Smooth muscle cell (in vitro differentiated cells): ENCODE data around the gene SDCBP2. TPM values are rescaled to one million over a fixed set of nuclear protein-coding genes. Genes with fewer than 3 reads are reported as not detected.

Experiments
- DNase-seq: peaks from one replicate; lab custom pipeline; 2025; ENCODE audit not compliant: unreplicated experiment; lab: John Stamatoyannopoulos, UW
- H2AFZ ChIP-seq: fragments of 200-600 bp; sonication (generic); 2 replicates; pipeline ENCODE4 v1.6.0; 2016; ENCODE audit warnings: antibody characterized with exemption, low read depth, mild to moderate bottlenecking
- H3F3A ChIP-seq: fragments of 200-600 bp; sonication (generic); 2 replicates; pipeline ENCODE4 v1.6.0; 2017; ENCODE audit warnings: antibody characterized with exemption, low read depth
- H3K27ac ChIP-seq: fragments of 200-600 bp; sonication (generic); 2 replicates; pipeline ENCODE4 v1.5.1; 2016; ENCODE audit warnings: low read depth, mild to moderate bottlenecking
- H3K27me3 ChIP-seq: fragments of 200-600 bp; sonication (generic); 2 replicates; pipeline ENCODE4 v1.6.1; 2016; ENCODE audit warnings: low read depth, mild to moderate bottlenecking
- H3K36me3 ChIP-seq: fragments of 200-600 bp; sonication (generic); 2 replicates; pipeline ENCODE4 v1.5.1; 2016; ENCODE audit warnings: low read depth
- H3K4me1 ChIP-seq: fragments of 200-600 bp; sonication (generic); 2 replicates; pipeline ENCODE4 v1.5.1; 2016; ENCODE audit warnings: low read depth
- H3K4me2 ChIP-seq: fragments of 200-600 bp; sonication (generic); 2 replicates; pipeline ENCODE4 v1.6.0; 2016; ENCODE audit warnings: mild to moderate bottlenecking
- H3K4me3 ChIP-seq: fragments of 200-600 bp; sonication (generic); 2 replicates; pipeline ENCODE4 v1.5.1; 2016; ENCODE audit warnings: mild to moderate bottlenecking
- H3K79me2 ChIP-seq: fragments of 200-600 bp; sonication (generic); 2 replicates; pipeline ENCODE4 v1.6.0; 2016; ENCODE audit warnings: low read depth, mild to moderate bottlenecking
- H3K9ac ChIP-seq: fragments of 200-600 bp; sonication (generic); 2 replicates; pipeline ENCODE4 v1.6.0; 2016; ENCODE audit warnings: low read depth
- H3K9me3 ChIP-seq: fragments of 200-600 bp; sonication (generic); replicated peaks from 2 replicates; pipeline ENCODE4 v1.5.1; 2016; ENCODE audit warnings: low read depth
- H4K20me1 ChIP-seq: fragments of 200-600 bp; sonication (generic); 2 replicates; pipeline ENCODE4 v1.6.0; 2016; ENCODE audit warnings: low read depth
- WGBS: methylation state at CpG from one replicate; pipeline ENCODE4 v1.1.7; 2016; ENCODE audit warnings: low lambda C conversion rate; 5-methylcytosine and 5-hydroxymethylcytosine counted together
- polyA plus RNA-seq: library from polyadenylated mRNA; unstranded; fragments of >200 nt; fragmentation: Nextera tagmentation; extraction: Ambion mirVana; gene quantifications from 2 replicates; pipeline ENCODE4 v1.2.1, GENCODE V29; 2016
- total RNA-seq: library from RNA; depleted of rRNA; stranded (reverse); fragments of >200 nt; gene quantifications from 2 replicates; pipeline ENCODE4 v1.2.3, GENCODE V29; 2014
- TF ChIP-seq, protein P1 (sequence below): fragments of 200-600 bp; sonication (generic); IDR thresholded peaks from 2 replicates; pipeline ENCODE4 v1.5.1; 2017; ENCODE audit warnings: borderline replicate concordance, mild to moderate bottlenecking, antibody characterized with exemption; ENCODE audit not compliant: insufficient read depth, poor library complexity, severe bottlenecking

The SDCBP2 gene
- total and polyA plus RNA-seq, 2 experiments from 2014 or later = 3.6 to 4.7 TPM

DNA sequence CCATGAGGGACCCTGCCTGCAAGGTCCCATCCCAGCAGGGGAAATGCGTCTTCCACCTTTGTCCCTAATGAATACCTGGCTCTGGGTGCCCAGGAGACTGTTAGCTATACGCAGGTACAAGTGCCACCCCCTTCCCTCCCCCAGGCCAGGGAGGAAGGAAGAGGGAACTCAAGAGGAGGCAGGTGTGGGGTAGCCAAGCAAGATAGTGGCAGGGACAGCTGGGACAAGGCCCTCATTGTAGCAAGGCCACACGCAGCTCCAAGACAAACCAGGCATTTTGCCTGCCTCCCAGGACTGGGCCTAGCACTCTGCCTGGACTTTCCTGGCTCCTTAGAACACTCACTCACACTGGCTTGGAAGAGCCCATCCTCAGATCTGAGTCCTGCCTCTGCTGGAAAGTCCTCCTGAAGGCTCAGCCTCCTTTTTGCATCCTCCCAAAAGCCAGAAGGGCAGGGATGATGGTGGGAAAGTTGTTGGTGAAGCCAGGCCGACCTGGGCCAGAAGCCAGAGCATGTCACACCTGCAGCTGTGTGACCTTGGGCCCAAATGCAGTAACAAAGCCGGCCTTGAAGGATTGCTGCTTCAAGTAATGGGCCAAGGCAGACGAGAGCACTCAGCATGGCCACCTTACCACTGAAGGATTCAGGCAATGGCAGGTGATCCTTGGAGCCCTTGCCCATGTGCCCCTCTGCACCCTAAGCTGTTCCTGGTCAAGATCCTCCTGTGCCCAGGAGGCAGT lies 35.1 kb downstream of the SDCBP2 start:
- no peak for DNase-seq
- Histone ChIP-seq H3K79me2 (no peaks in the 10 kb centered on the region), H4K20me1 (no peaks in the 10 kb centered on the region), H3K27ac (no peak overlapping the region), H3K4me3 (no peak overlapping the region), H3K9ac (no peak overlapping the region), H2AFZ (no peak overlapping the region), H3F3A (no peaks in the 10 kb centered on the region), H3K27me3 (no peaks in the 10 kb centered on the region), H3K4me1 (no peaks in the 10 kb centered on the region), H3K4me2 (no peak overlapping the region), H3K36me3 (no peaks in the 10 kb centered on the region), H3K9me3 (no peaks in the 10 kb centered on the region)
- TF ChIP-seq, protein P1, sequence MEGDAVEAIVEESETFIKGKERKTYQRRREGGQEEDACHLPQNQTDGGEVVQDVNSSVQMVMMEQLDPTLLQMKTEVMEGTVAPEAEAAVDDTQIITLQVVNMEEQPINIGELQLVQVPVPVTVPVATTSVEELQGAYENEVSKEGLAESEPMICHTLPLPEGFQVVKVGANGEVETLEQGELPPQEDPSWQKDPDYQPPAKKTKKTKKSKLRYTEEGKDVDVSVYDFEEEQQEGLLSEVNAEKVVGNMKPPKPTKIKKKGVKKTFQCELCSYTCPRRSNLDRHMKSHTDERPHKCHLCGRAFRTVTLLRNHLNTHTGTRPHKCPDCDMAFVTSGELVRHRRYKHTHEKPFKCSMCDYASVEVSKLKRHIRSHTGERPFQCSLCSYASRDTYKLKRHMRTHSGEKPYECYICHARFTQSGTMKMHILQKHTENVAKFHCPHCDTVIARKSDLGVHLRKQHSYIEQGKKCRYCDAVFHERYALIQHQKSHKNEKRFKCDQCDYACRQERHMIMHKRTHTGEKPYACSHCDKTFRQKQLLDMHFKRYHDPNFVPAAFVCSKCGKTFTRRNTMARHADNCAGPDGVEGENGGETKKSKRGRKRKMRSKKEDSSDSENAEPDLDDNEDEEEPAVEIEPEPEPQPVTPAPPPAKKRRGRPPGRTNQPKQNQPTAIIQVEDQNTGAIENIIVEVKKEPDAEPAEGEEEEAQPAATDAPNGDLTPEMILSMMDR = no peak
- 88% methylated on average over 6 of the region's 6 CpGs for WGBS

DNA sequence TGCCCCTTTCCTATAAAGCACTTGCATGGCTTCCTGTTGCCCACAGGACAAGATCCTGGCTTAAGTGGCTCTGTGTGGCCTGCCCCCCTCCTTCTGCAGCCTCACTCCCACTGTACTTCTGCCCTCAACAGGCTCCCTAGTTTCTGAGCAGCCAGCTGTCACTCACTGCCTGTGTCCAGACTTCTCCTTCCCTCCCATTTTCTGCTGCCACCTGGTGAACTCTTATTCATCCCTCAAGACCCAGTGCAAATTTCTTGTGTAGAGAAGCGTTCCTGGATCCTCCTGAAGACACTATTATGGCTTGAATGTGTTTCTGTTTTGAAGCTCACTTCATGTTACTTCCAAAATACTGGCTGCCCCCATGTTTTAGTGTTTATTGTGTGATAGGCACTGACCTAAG lies 36.3 kb downstream of the SDCBP2 start:
- Histone ChIP-seq H3K9me3 (no peaks in the 10 kb centered on the region), H3K9ac (no peak overlapping the region), H3K4me2 (no peak overlapping the region), H3K27me3 (no peaks in the 10 kb centered on the region), H3K79me2 (no peaks in the 10 kb centered on the region), H2AFZ (no peak overlapping the region), H3K4me1 (no peaks in the 10 kb centered on the region), H3K27ac (no peak overlapping the region), H3F3A (no peaks in the 10 kb centered on the region), H3K36me3 (no peaks in the 10 kb centered on the region), H3K4me3 (no peak overlapping the region), H4K20me1 (no peaks in the 10 kb centered on the region)
- TF ChIP-seq, protein P1 = no peak
- DNase-seq = no peak
- WGBS = 96% methylated on average over 1 of the region's 1 CpG

DNA sequence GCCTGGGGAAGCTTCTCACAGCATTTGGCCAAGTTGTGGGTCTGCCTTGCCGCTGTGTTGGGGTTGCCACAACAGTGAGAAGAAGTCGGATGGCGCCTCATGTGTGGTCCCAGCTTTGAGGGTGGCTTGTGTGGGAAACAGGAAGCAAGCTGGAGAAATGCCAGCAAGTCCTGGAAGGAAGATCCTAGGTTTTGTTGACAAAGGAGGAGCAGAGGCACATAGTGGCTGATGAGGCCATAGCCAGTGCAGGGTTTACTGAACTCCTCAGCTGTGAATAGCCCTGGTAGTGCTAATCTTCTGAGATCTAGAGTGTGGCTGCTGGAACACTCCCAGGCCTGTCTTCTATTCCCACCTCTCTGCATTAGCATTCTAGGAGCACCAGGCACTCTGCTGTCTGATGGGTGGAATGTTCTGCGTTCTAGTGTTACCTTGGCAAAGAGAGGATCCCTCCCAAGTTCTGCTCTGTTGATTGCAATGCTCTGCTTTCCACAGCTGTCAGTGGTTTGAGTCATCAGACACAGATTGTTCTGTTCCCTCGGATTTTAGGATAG lies 37.7 kb downstream of the SDCBP2 start:
- 74% methylated on average over 5 of the region's 5 CpGs for WGBS
- Histone ChIP-seq H2AFZ (no peak overlapping the region), H4K20me1 (no peaks in the 10 kb centered on the region), H3K4me1 (peaks cover 3% of the 10 kb centered on the region), H3K27me3 (no peaks in the 10 kb centered on the region), H3K9me3 (no peaks in the 10 kb centered on the region), H3F3A (no peaks in the 10 kb centered on the region), H3K36me3 (no peaks in the 10 kb centered on the region), H3K79me2 (no peaks in the 10 kb centered on the region), H3K4me2 (no peak overlapping the region), H3K27ac (no peak overlapping the region), H3K4me3 (no peak overlapping the region), H3K9ac (no peak overlapping the region)
- no peak for DNase-seq
- TF ChIP-seq, protein P1 = no peak
